ENCODE measurements around the gene CHIT1.

GRCh38 chr1:203184467-203184866, 45.0 kb downstream of the CHIT1 start:
- TF ChIP-seq POLR2A (IDR thresholded peaks at IDR 0.05) (no peak), CTCF (IDR thresholded peaks at IDR 0.05) (no peak)
